HEK293T (cell line): ENCODE data around the gene CFAP251.

ENCODE experiments used
- ARNT ChIP-seq: fragments of 450-650 bp; IDR thresholded peaks from 2 replicates; pipeline ENCODE4 v1.6.1; 2017; ENCODE audit warnings: mild to moderate bottlenecking
- BHLHE40 ChIP-seq: fragments of 450-650 bp; IDR thresholded peaks from 2 replicates; pipeline ENCODE4 v1.6.1; 2016; ENCODE audit warnings: mild to moderate bottlenecking, moderate library complexity, borderline replicate concordance
- SUZ12 ChIP-seq: fragments of 450-650 bp; IDR thresholded peaks from 2 replicates; pipeline ENCODE4 v1.6.1; 2016; ENCODE audit warnings: mild to moderate bottlenecking
- TARDBP ChIP-seq: fragments of 450-650 bp; IDR thresholded peaks from 2 replicates; pipeline ENCODE4 v1.6.1; 2016

DNA sequence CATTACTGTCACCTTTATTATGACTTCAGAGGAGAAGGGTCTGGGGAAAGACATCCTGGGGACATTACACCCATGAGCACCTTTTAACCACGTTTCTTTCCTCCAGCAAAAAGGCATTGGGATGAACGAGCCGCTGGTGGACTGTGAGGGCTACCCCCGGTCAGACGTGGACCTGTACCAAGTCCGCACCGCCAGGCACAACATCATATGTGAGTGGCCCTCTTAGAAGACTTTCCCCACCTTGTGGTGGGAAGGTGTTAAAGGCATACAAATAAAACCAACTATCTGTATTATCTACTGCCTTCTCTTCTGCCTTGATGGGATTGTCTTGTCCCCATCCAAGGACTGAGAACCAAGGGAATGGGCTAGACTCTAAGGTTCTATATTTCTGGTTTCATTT lies 23.8 kb upstream of the CFAP251 start:
- TF ChIP-seq BHLHE40: no peak
- no peak for TF ChIP-seq ARNT
- no peak for TF ChIP-seq SUZ12
- no peak for TF ChIP-seq TARDBP
